ENCODE data around the gene PLA2G6. TPM values are rescaled to one million over a fixed set of nuclear protein-coding genes. Genes with fewer than 3 reads are reported as not detected.

PLA2G6 gene
- total RNA-seq, 5 donors from 2014 or later (not counting 1 experiment from before 2014, with no cell fraction given), result 93.6 to 197 (median 162) TPM

GRCh38 chr22:38177044-38177443 lies 4.6 kb downstream of the PLA2G6 start:
- H3K4me3 ChIP-seq (ENCODE audit: control insufficient read depth in 1 of 2, extremely low read depth in 1 of 2, low read length in 1 of 2), result no peak overlapping the region
- Mint-ChIP-seq H3K27ac (peak overlapping the region; percentile 67 to 89), H3K36me3 (peaks cover 4% of the 10 kb centered on the region), H3K27me3 (no peaks in the 10 kb centered on the region), H3K4me1 (peaks cover 77 to 83% (median 80%) of the 10 kb centered on the region in 3 donors), H3K4me3 (peak overlapping the region in 1 of 3 donors; percentile 56), H3K9me3 (no peaks in the 10 kb centered on the region)
- WGBS (ENCODE audit: insufficient coverage), result 75% methylated on average over 4 of the region's 4 CpGs
- no peaks in the 10 kb centered on the region for H3K36me3 ChIP-seq (ENCODE audit: control insufficient read depth in 2 of 2, extremely low read depth in 1 of 2, insufficient read depth in 1 of 2, low read length in 1 of 2)
- no peaks in the 10 kb centered on the region for H3K27me3 ChIP-seq (replicated peaks in 1 of 2; ENCODE audit: control insufficient read depth in 2 of 2, extremely low read depth in 1 of 2, insufficient read depth in 2 of 2, low read length in 1 of 2)
- H3K9me3 ChIP-seq, result no peaks in the 10 kb centered on the region
- no peak overlapping the region for H3K27ac ChIP-seq (ENCODE audit: low read length)
- peak in 4 of 35 experiments; percentile 12 to 43 (median 17) for DNase-seq
- ChIA-PET POLR2A (no interaction called here), CTCF (interaction anchor here in 1 of 2 donors (1.1 kb wide), 1 partner anchor 17 kb away, joined by 3 read pairs; no protein-coding TSS in a partner anchor)
- peaks cover 14 to 64% of the 10 kb centered on the region in 2 experiments for H3K4me1 ChIP-seq (ENCODE audit: control insufficient read depth in 1 of 2, extremely low read depth in 1 of 2, insufficient read depth in 2 of 2, low read length in 2 of 2)
- ATAC-seq (replicated peaks in 1 of 4), result no peak

DNA sequence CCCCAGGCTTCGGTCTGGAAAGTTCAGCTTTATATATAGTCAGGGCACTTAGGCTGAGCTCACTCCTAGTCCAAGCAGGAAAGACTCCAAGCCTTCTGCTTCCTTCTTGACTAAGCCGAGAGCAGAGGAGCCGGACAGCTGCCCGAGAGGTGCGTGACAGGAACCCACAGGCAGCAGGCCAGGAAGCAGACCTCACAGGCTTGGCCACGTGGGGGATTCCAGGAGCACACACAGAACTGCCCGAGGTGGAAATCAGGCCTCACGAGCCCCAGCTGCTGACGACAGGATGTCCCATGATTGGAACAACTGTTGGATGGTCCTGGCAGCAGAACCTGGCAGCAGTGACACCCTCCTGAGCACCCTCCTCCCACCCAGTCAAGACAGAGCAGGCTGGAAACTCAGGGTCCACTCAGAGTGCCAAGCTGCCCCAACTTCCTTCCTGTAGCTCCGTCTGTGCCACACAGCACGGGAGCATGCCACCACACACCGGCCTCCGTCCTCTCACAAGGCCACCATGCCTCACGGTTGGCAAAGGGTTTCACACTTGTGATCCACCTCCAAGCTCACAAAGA lies 5.4 kb downstream of the PLA2G6 start:
- Histone ChIP-seq H3K4me3 (ENCODE audit: control insufficient read depth in 1 of 2, extremely low read depth in 1 of 2, low read length in 1 of 2) (no peak overlapping the region), H3K9me3 (no peaks in the 10 kb centered on the region), H3K27ac (ENCODE audit: low read length) (no peak overlapping the region), H3K36me3 (ENCODE audit: control insufficient read depth in 2 of 2, extremely low read depth in 1 of 2, insufficient read depth in 1 of 2, low read length in 1 of 2) (no peaks in the 10 kb centered on the region), H3K27me3 (replicated peaks in 1 of 2; ENCODE audit: control insufficient read depth in 2 of 2, extremely low read depth in 1 of 2, insufficient read depth in 2 of 2, low read length in 1 of 2) (no peaks in the 10 kb centered on the region), H3K4me1 (ENCODE audit: control insufficient read depth in 1 of 2, extremely low read depth in 1 of 2, insufficient read depth in 2 of 2, low read length in 2 of 2) (peaks cover 14 to 59% of the 10 kb centered on the region in 2 experiments)
- Mint-ChIP-seq H3K36me3 (peaks cover 7% of the 10 kb centered on the region), H3K27ac (peak overlapping the region; percentile 67 to 89), H3K4me3 (peak overlapping the region; percentile 9 to 56 (median 21)), H3K27me3 (no peaks in the 10 kb centered on the region), H3K9me3 (no peaks in the 10 kb centered on the region), H3K4me1 (peaks cover 75 to 77% (median 76%) of the 10 kb centered on the region in 3 donors)
- ChIA-PET POLR2A (interaction anchor here in 1 of 2 donors (0.5 kb wide), 1 partner anchor 368 kb away, joined by 5 read pairs; the partner anchor contains the start of gene GCAT), CTCF (interaction anchor here in 1 of 2 donors (1.1 kb wide), 1 partner anchor 16 kb away, joined by 3 read pairs; no protein-coding TSS in a partner anchor)
- peak in 24 of 35 experiments; percentile 4 to 60 (median 38) for DNase-seq
- ATAC-seq (replicated peaks in 1 of 4), result peak in 2 of 4 experiments; percentile 67 to 72
- WGBS (ENCODE audit: insufficient coverage), result 66% methylated on average over 14 of the region's 14 CpGs

- Mint-ChIP-seq H3K27me3 (no peaks in the 10 kb centered on the region), H3K4me1 (peaks cover 67 to 69% (median 68%) of the 10 kb centered on the region in 3 donors), H3K9me3 (no peaks in the 10 kb centered on the region), H3K27ac (peak overlapping the region in 1 of 2 donors; percentile 89), H3K4me3 (peak overlapping the region in 1 of 3 donors; percentile 56), H3K36me3 (peaks cover 9% of the 10 kb centered on the region)
- CTCF ChIA-PET, result no interaction called here
- Histone ChIP-seq H3K4me3 (ENCODE audit: control insufficient read depth in 1 of 2, extremely low read depth in 1 of 2, low read length in 1 of 2) (no peak overlapping the region), H3K27ac (ENCODE audit: low read length) (no peak overlapping the region), H3K36me3 (ENCODE audit: control insufficient read depth in 2 of 2, extremely low read depth in 1 of 2, insufficient read depth in 1 of 2, low read length in 1 of 2) (no peaks in the 10 kb centered on the region), H3K9me3 (no peaks in the 10 kb centered on the region), H3K27me3 (replicated peaks in 1 of 2; ENCODE audit: control insufficient read depth in 2 of 2, extremely low read depth in 1 of 2, insufficient read depth in 2 of 2, low read length in 1 of 2) (no peaks in the 10 kb centered on the region), H3K4me1 (ENCODE audit: control insufficient read depth in 1 of 2, extremely low read depth in 1 of 2, insufficient read depth in 2 of 2, low read length in 2 of 2) (peaks cover 12 to 51% of the 10 kb centered on the region in 2 experiments)
- ATAC-seq (replicated peaks in 1 of 4), result no peak
- POLR2A ChIA-PET, result no interaction called here
- 95% methylated on average over 14 of the region's 17 CpGs for WGBS (ENCODE audit: insufficient coverage)
- no peak for DNase-seq
Observed at GRCh38 chr22:38175206-38176118, 6.2 kb downstream of the PLA2G6 start.

DNA sequence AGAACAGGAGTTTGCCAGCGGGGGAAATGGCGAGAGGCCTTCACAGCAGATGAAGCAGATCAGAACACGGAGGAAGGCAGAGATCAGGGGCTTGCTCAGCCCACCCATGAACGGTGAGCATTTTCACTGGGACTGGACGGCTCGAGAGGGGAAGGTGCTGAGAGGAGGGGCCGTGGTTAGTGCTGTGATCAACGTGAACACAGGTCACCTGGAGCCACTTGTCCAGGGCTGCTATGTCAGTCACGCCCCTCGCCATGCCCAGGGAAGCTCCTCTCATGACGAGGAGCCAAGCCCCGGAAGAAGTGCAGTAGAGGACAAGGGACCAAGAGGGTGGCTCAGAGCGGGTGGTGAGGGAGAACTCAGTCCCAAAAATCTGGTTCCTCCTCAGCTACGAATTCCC lies 7.0 kb downstream of the PLA2G6 start:
- peak overlapping the region in 1 of 3 donors; percentile 55 for H3K4me3 Mint-ChIP-seq
- 90% methylated on average over 14 of the region's 14 CpGs for WGBS (ENCODE audit: insufficient coverage)
- Histone ChIP-seq H3K9me3 (no peaks in the 10 kb centered on the region), H3K27me3 (replicated peaks in 1 of 2; ENCODE audit: control insufficient read depth in 2 of 2, extremely low read depth in 1 of 2, insufficient read depth in 2 of 2, low read length in 1 of 2) (no peaks in the 10 kb centered on the region), H3K4me3 (ENCODE audit: control insufficient read depth in 1 of 2, extremely low read depth in 1 of 2, low read length in 1 of 2) (no peak overlapping the region), H3K4me1 (ENCODE audit: control insufficient read depth in 1 of 2, extremely low read depth in 1 of 2, insufficient read depth in 2 of 2, low read length in 2 of 2) (peaks cover 9 to 44% of the 10 kb centered on the region in 2 experiments), H3K36me3 (ENCODE audit: control insufficient read depth in 2 of 2, extremely low read depth in 1 of 2, insufficient read depth in 1 of 2, low read length in 1 of 2) (no peaks in the 10 kb centered on the region), H3K27ac (ENCODE audit: low read length) (no peak overlapping the region)
- H3K9me3 Mint-ChIP-seq, result no peaks in the 10 kb centered on the region
- no peaks in the 10 kb centered on the region for H3K27me3 Mint-ChIP-seq
- CTCF ChIA-PET, result interaction anchor here in 1 of 2 donors (0.6 kb wide), 1 partner anchor 93 kb away, joined by 3 read pairs; no protein-coding TSS in a partner anchor
- peak overlapping the region in 1 of 2 donors; percentile 48 for H3K27ac Mint-ChIP-seq
- DNase-seq (no peak), ATAC-seq (replicated peaks in 1 of 4) (no peak)
- POLR2A ChIA-PET, result no interaction called here
- H3K4me1 Mint-ChIP-seq, result peaks cover 58 to 61% (median 59%) of the 10 kb centered on the region in 3 donors
- H3K36me3 Mint-ChIP-seq, result peaks cover 11% of the 10 kb centered on the region

- no peak overlapping the region for H3K27ac Mint-ChIP-seq
Observed at GRCh38 chr22:38173641-38173906, 8.1 kb downstream of the PLA2G6 start.

More at GRCh38 chr22:38173641-38173906, 8.1 kb downstream of the PLA2G6 start:
- Histone ChIP-seq H3K27me3 (replicated peaks in 1 of 2; ENCODE audit: control insufficient read depth in 2 of 2, extremely low read depth in 1 of 2, insufficient read depth in 2 of 2, low read length in 1 of 2) (no peaks in the 10 kb centered on the region), H3K4me3 (ENCODE audit: control insufficient read depth in 1 of 2, extremely low read depth in 1 of 2, low read length in 1 of 2) (no peak overlapping the region), H3K36me3 (ENCODE audit: control insufficient read depth in 2 of 2, extremely low read depth in 1 of 2, insufficient read depth in 1 of 2, low read length in 1 of 2) (peaks cover 5 to 6% of the 10 kb centered on the region in 2 donors), H3K9me3 (no peaks in the 10 kb centered on the region), H3K4me1 (ENCODE audit: control insufficient read depth in 1 of 2, extremely low read depth in 1 of 2, insufficient read depth in 2 of 2, low read length in 2 of 2) (peaks cover 9 to 44% of the 10 kb centered on the region in 2 experiments), H3K27ac (ENCODE audit: low read length) (no peak overlapping the region)
- ChIA-PET CTCF (interaction anchor here in 1 of 2 donors (0.6 kb wide), 1 partner anchor 10 kb away, joined by 4 read pairs; no protein-coding TSS in a partner anchor), POLR2A (no interaction called here)
- H3K4me3 Mint-ChIP-seq, result no peak overlapping the region
- H3K4me1 Mint-ChIP-seq, result peaks cover 50 to 51% (median 50%) of the 10 kb centered on the region in 3 donors
- no CpG with 5 or more reads among the region's 4 CpGs for WGBS (ENCODE audit: insufficient coverage)
- peaks cover 18% of the 10 kb centered on the region for H3K36me3 Mint-ChIP-seq
- no peaks in the 10 kb centered on the region for H3K27me3 Mint-ChIP-seq
- DNase-seq (no peak), ATAC-seq (replicated peaks in 1 of 4) (no peak)
- no peaks in the 10 kb centered on the region for H3K9me3 Mint-ChIP-seq
